Left renal cortex interstitium (tissue), 4 donors: Measurements from ENCODE around the gene PHF2. TPM values are rescaled to one million over a fixed set of nuclear protein-coding genes. Genes with fewer than 3 reads are reported as not detected.
A peak's percentile ranks its signal among the peaks of the same experiment; 100 is the strongest.

Source experiments
- DNase-seq, 4 donors: peaks; one replicate each; pipeline ENCODE4 v3.0.0-alpha.2; 2013; ENCODE audit warnings: low read depth in 4 of 4, low spot score in 2 of 4, missing footprints in 1 of 4
- polyA plus RNA-seq, 4 donors: library from polyadenylated mRNA; unstranded; fragments of 120-200 nt; gene quantifications; one replicate each; pipeline ENCODE4 v1.2.1, GENCODE V29; 2013; ENCODE audit not compliant: insufficient read length in 4 of 4

Gene PHF2
- polyA plus RNA-seq = 10 to 100 TPM; 32.9 to 45.3 (median 42.5) TPM

- DNase-seq = no peak
Measured at GRCh38 chr9:93576258-93577077, at the start of gene PHF2. PHF2 (plus strand) TSS chr9:93576584; CDS start chr9:93576774, 190 bp downstream.

- no peak for DNase-seq
Measured at GRCh38 chr9:93531374-93531773, 45.0 kb upstream of the PHF2 start.

- DNase-seq = peak in 1 of 4 donors; percentile 4
Measured at GRCh38 chr9:93532141-93532540, 44.2 kb upstream of the PHF2 start.

- no peak for DNase-seq
Measured at GRCh38 chr9:93533863-93534262, 42.5 kb upstream of the PHF2 start.

GRCh38 chr9:93536167-93536566 lies 40.2 kb upstream of the PHF2 start:
- DNase-seq = no peak

- no peak for DNase-seq
Measured at GRCh38 chr9:93536874-93537273, 39.5 kb upstream of the PHF2 start.

GRCh38 chr9:93540305-93540704 lies 36.1 kb upstream of the PHF2 start:
- DNase-seq = no peak

GRCh38 chr9:93541005-93541404 lies 35.4 kb upstream of the PHF2 start:
- no peak for DNase-seq

- no peak for DNase-seq
Measured at GRCh38 chr9:93541581-93542349, 34.6 kb upstream of the PHF2 start.

- no peak for DNase-seq
Measured at GRCh38 chr9:93543117-93543516, 33.3 kb upstream of the PHF2 start.

GRCh38 chr9:93546356-93546755 lies 30.0 kb upstream of the PHF2 start:
- no peak for DNase-seq

GRCh38 chr9:93549611-93550010 lies 26.8 kb upstream of the PHF2 start:
- DNase-seq = peak in 1 of 4 donors; percentile 40

GRCh38 chr9:93552923-93553322 lies 23.5 kb upstream of the PHF2 start:
- DNase-seq = no peak

GRCh38 chr9:93555370-93555769 lies 21.0 kb upstream of the PHF2 start:
- no peak for DNase-seq

- DNase-seq = no peak
Measured at GRCh38 chr9:93557366-93558137, 18.8 kb upstream of the PHF2 start.

GRCh38 chr9:93558503-93558902 lies 17.9 kb upstream of the PHF2 start:
- DNase-seq = no peak

- DNase-seq = no peak
Measured at GRCh38 chr9:93560991-93561390, 15.4 kb upstream of the PHF2 start.

- DNase-seq = no peak
Measured at GRCh38 chr9:93562157-93562556, 14.2 kb upstream of the PHF2 start.

- no peak for DNase-seq
Measured at GRCh38 chr9:93565089-93565488, 11.3 kb upstream of the PHF2 start.

- DNase-seq = peak; percentile 90 to 94 (median 92)
Measured at GRCh38 chr9:93566408-93567270, 9.7 kb upstream of the PHF2 start.
